K562 (cell line): Measurements from ENCODE around the gene PPA2. TPM values are rescaled to one million over a fixed set of nuclear protein-coding genes. Genes with fewer than 3 reads are reported as not detected.
A peak's percentile ranks its signal among the peaks of the same experiment; 100 is the strongest.

Experiments used
- CCNT2 ChIP-seq: IDR thresholded peaks from 2 replicates; pipeline ENCODE4 v1.6.1; 2011; ENCODE audit warnings: borderline replicate concordance, low read depth, mild to moderate bottlenecking, moderate library complexity, mixed read lengths, low read length; ENCODE audit not compliant: insufficient read length; ENCODE audit errors: extremely low read depth
- CEBPB ChIP-seq: fragments of 450-650 bp; IDR thresholded peaks from 2 replicates; pipeline ENCODE4 v1.6.1; 2016; ENCODE audit warnings: missing genetic modification characterization, missing compliant biosample characterization
- EGR1 ChIP-seq: fragments of 450-650 bp; conservative IDR thresholded peaks from 2 replicates; pipeline ENCODE4 v1.6.1; 2017; ENCODE audit warnings: mild to moderate bottlenecking
- ESRRB ChIP-seq: fragments of 250-450 bp; sonication (Bioruptor Pico); IDR thresholded peaks from 2 replicates; pipeline ENCODE4 v1.5.0; 2020; ENCODE audit warnings: mild to moderate bottlenecking, moderate library complexity, borderline replicate concordance
- HDAC1 ChIP-seq, 2 experiments: fragments of 450-650 bp; IDR thresholded peaks; 2 replicates each; pipeline ENCODE4 v1.6.1; 2016 to 2017; ENCODE audit warnings: inconsistent platforms in 1 of 2, mild to moderate bottlenecking in 1 of 2, moderate library complexity in 1 of 2
- HEY1 ChIP-seq: fragments of 250-450 bp; sonication (Bioruptor Pico); IDR thresholded peaks from 2 replicates; pipeline ENCODE4 v1.5.0; 2020; ENCODE audit warnings: mild to moderate bottlenecking, moderate library complexity, borderline replicate concordance
- HIVEP1 ChIP-seq: fragments of 250-450 bp; sonication (Bioruptor Pico); IDR thresholded peaks from 2 replicates; pipeline ENCODE4 v1.4.0; 2020; ENCODE audit warnings: mild to moderate bottlenecking
- HSF4 ChIP-seq: fragments of 250-450 bp; sonication (Bioruptor Pico); IDR thresholded peaks from 2 replicates; pipeline ENCODE4 v2.1.2; 2022; ENCODE audit warnings: mild to moderate bottlenecking, moderate library complexity, borderline replicate concordance
- ILK ChIP-seq: fragments of 450-650 bp; IDR thresholded peaks from 2 replicates; pipeline ENCODE4 v1.6.1; 2016; ENCODE audit warnings: missing genetic modification characterization, low read depth, mild to moderate bottlenecking, missing compliant biosample characterization, moderate library complexity, borderline replicate concordance
- JUN ChIP-seq, 2 experiments: sonication (generic) in 1 of 2; formaldehyde crosslinking in 1 of 2; IDR thresholded peaks; 2 replicates each; pipeline versions ENCODE4 v1.6.1 to v1.8.0; 2012 to 2022; ENCODE audit warnings: borderline replicate concordance in 2 of 2, mild to moderate bottlenecking in 2 of 2, improper control_type of control experiment in 1 of 2, low read depth in 1 of 2, low read length in 1 of 2, missing genetic modification reagents in 1 of 2
- KDM5B ChIP-seq: fragments of 200-600 bp; sonication (generic); IDR thresholded peaks from 2 replicates; pipeline ENCODE4 v1.6.1; 2012; ENCODE audit warnings: low read depth, mild to moderate bottlenecking, moderate library complexity, low read length, control low read depth, inconsistent platforms; ENCODE audit not compliant: insufficient replicate concordance
- KLF13 ChIP-seq: fragments of 450-650 bp; IDR thresholded peaks from 2 replicates; pipeline ENCODE4 v1.6.1; 2016; ENCODE audit warnings: missing genetic modification characterization, low read depth, mild to moderate bottlenecking, missing compliant biosample characterization, moderate library complexity, borderline replicate concordance
- POLR2B ChIP-seq: fragments of 450-650 bp; IDR thresholded peaks from 2 replicates; pipeline ENCODE4 v1.6.1; 2018; ENCODE audit warnings: low read depth; ENCODE audit not compliant: partially characterized antibody
- POLR2H ChIP-seq: IDR thresholded peaks from 2 replicates; pipeline ENCODE4 v1.6.1; 2016; ENCODE audit warnings: missing genetic modification characterization, low read depth, mild to moderate bottlenecking, control low read depth, missing compliant biosample characterization, moderate library complexity
- POU5F1 ChIP-seq: fragments of 150-350 bp; IDR thresholded peaks from 2 replicates; pipeline ENCODE4 v1.6.1; 2014; ENCODE audit warnings: borderline replicate concordance, low read length, low read depth, mild to moderate bottlenecking; ENCODE audit not compliant: partially characterized antibody
- RFX1 ChIP-seq: fragments of 450-650 bp; IDR thresholded peaks from 2 replicates; pipeline ENCODE4 v1.6.1; 2016; ENCODE audit warnings: mild to moderate bottlenecking, moderate library complexity
- RFX5 ChIP-seq: IDR thresholded peaks from 2 replicates; pipeline ENCODE4 v1.6.1; 2011; ENCODE audit warnings: low read depth, mild to moderate bottlenecking, improper control_type of control experiment, low read length
- SMAD4 ChIP-seq: fragments of 250-450 bp; sonication (Bioruptor Pico); conservative IDR thresholded peaks from 2 replicates; pipeline ENCODE4 v1.8.0; 2021; ENCODE audit warnings: inconsistent platforms, mild to moderate bottlenecking, moderate library complexity
- SREBF1 ChIP-seq: fragments of 150-350 bp; IDR thresholded peaks from 2 replicates; pipeline ENCODE4 v1.6.1; 2014; ENCODE audit warnings: antibody characterized with exemption, low read depth, low read length, borderline replicate concordance
- TRIM28 ChIP-seq: fragments of 450-650 bp; IDR thresholded peaks from 2 replicates; pipeline ENCODE4 v1.6.1; 2017
- TSC22D4 ChIP-seq: fragments of 450-650 bp; IDR thresholded peaks from 2 replicates; pipeline ENCODE4 v1.6.1; 2016; ENCODE audit warnings: missing genetic modification characterization, missing biosample characterization, control low read depth
- ZKSCAN8 ChIP-seq: fragments of 200-800 bp; sonication (Bioruptor generic); IDR thresholded peaks from 2 replicates; pipeline ENCODE4 v1.6.1; 2016; ENCODE audit warnings: missing genetic modification characterization, missing compliant biosample characterization
- ZNF165 ChIP-seq: fragments of 250-450 bp; sonication (Bioruptor Pico); IDR thresholded peaks from 2 replicates; pipeline ENCODE4 v1.4.0; 2020; ENCODE audit warnings: borderline replicate concordance
- ZNF197 ChIP-seq: fragments of 200-800 bp; sonication (Bioruptor generic); IDR thresholded peaks from 2 replicates; pipeline ENCODE4 v1.6.1; 2016; ENCODE audit warnings: low read depth, missing genetic modification characterization, missing compliant biosample characterization
- ZNF212 ChIP-seq: fragments of 450-650 bp; formaldehyde crosslinking; IDR thresholded peaks from 2 replicates; pipeline ENCODE4 v1.4.0; 2020; ENCODE audit warnings: mild to moderate bottlenecking
- ZNF239 ChIP-seq: fragments of 250-450 bp; sonication (Bioruptor Pico); IDR thresholded peaks from 2 replicates; pipeline ENCODE4 v1.4.0; 2020; ENCODE audit warnings: mild to moderate bottlenecking
- ZNF253 ChIP-seq: fragments of 250-450 bp; sonication (Bioruptor Pico); conservative IDR thresholded peaks from 2 replicates; pipeline ENCODE4 v1.6.1; 2021; ENCODE audit warnings: mild to moderate bottlenecking
- ZNF699 ChIP-seq: fragments of 250-450 bp; sonication (Bioruptor Pico); IDR thresholded peaks from 2 replicates; pipeline ENCODE4 v1.8.0; 2021; ENCODE audit warnings: mild to moderate bottlenecking, moderate library complexity; ENCODE audit not compliant: insufficient replicate concordance
- polyA plus RNA-seq, 8 experiments: library from polyadenylated mRNA; depleted of rRNA in 4 of 8; stranded (reverse) in 5 of 8; unstranded in 3 of 8; fragments of >200 nt; fragmentation: Nextera tagmentation in 2 of 8; fragmentation: Illumina TruSeq in 1 of 8; extraction: Ambion mirVana in 2 of 8; extraction: Trizol in 1 of 8; gene quantifications; 2 replicates each; pipeline versions ENCODE4 v1.2.1 to v1.2.3, GENCODE V29; 2011 to 2014; ENCODE audit warnings: inconsistent platforms in 1 of 8, missing spikeins in 1 of 8
- total RNA-seq, 7 experiments: library from RNA; depleted of rRNA in 6 of 7; stranded (reverse); fragments of >200 nt in 6 of 7; fragmentation: Illumina TruSeq in 2 of 7; extraction: Trizol in 2 of 7; gene quantifications; 2 replicates each; pipeline versions ENCODE4 v1.2.1 to v1.2.3, GENCODE V29; 2011 to 2021; ENCODE audit warnings: low replicate concordance in 1 of 7
- TF ChIP-seq, protein P1 (sequence below): fragments of 250-450 bp; sonication (Bioruptor Pico); IDR thresholded peaks from 2 replicates; pipeline ENCODE4 v1.8.0; 2022; ENCODE audit warnings: moderate library complexity, mild to moderate bottlenecking, inconsistent platforms

Gene PPA2
- total and polyA plus RNA-seq, 9 of the 15 experiments (the other 6 are each of a cell fraction or from before 2014, with no cell fraction given), result 48.3 to 190 (median 109) TPM

DNA sequence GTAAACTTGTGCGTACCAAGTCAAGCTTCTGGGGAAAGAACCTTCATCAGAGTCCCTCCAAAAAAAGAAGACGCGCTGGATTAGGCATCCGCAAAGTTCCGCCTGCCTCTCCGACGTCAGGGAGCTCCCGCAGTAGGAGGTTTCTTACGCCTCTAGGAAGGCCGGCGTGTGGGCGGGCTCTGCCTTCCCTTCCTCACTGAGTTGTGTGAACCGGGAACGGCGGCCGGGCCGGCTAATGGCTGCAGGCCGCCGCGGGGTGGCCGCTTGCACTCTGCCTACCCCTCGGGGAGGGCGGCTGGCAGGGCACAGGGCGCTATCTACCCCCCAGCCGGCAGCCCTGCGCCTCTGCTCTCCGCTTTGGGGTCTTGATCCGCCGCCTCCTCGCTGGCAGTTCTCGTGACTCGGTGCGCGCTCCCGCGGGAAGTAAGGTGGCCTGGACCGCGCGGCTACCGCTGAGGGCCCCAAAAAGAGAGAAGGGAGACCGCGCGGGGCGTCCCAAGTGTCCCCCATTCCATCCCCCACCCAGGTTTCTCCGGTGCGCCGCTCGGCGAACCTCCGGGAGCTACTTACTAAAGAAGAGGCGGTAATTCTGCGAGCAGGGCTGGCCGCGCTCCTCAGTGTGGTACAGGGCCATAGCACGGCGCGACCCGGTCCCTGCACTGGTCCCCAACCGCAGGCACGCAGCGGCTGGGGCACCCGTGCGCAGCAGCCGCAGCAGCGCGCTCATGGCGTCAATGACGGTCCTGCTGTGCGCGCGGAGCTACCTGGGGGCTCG, at the start of gene PPA2 (continued):
- TF ChIP-seq CCNT2 (no peak), ZNF197 (CRISPR knock-in tag) (no peak), ZKSCAN8 (CRISPR knock-in tag) (no peak), TRIM28 (no peak), CEBPB (tag) (no peak), SMAD4 (CRISPR knock-in tag) (0 out of 2 replicates have a peak, but pooled peaks have one; percentile 50), RFX1 (no peak), ZNF699 (CRISPR knock-in tag) (no peak), HSF4 (CRISPR knock-in tag) (no peak), ZNF212 (CRISPR knock-in tag) (no peak), KDM5B (peak; percentile 76), ILK (no peak), RFX5 (no peak), POLR2H (peak; percentile 76), JUN (IDR thresholded peaks at IDR 0.05; ENCODE audit: borderline replicate concordance, low read depth, low read length) (0 out of 2 replicates have a peak, but pooled peaks have one; percentile 36), JUN (CRISPR knock-in tag; IDR thresholded peaks at IDR 0.05; ENCODE audit: borderline replicate concordance) (no peak; the same call in 1 of the 2 replicates), POU5F1 (no peak), ZNF253 (CRISPR knock-in tag) (no peak), HIVEP1 (no peak), SREBF1 (no peak), ZNF239 (CRISPR knock-in tag) (no peak), HDAC1 (IDR thresholded peaks at IDR 0.05) (peak in 1 of 2 experiments; percentile 10; a peak in 1 of 4 replicates), KLF13 (tag) (no peak), POLR2B (peak; percentile 76), HEY1 (no peak), ZNF165 (CRISPR knock-in tag) (no peak), TSC22D4 (tag) (no peak), EGR1 (peak; percentile 82), ESRRB (CRISPR knock-in tag) (no peak)
- TF ChIP-seq, protein P1, sequence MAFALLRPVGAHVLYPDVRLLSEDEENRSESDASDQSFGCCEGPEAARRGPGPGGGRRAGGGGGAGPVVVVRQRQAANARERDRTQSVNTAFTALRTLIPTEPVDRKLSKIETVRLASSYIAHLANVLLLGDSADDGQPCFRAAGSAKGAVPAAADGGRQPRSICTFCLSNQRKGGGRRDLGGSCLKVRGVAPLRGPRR (CRISPR knock-in tag), result no peak
